Spinal cord (tissue), 10 donors: ENCODE data around the gene MSMO1. TPM values are rescaled to one million over a fixed set of nuclear protein-coding genes. Genes with fewer than 3 reads are reported as not detected.
A peak's percentile ranks its signal among the peaks of the same experiment; 100 is the strongest.

ENCODE experiments used
- DNase-seq, 6 donors: peaks; one replicate each; pipeline versions ENCODE4 v3.0.0 to v3.0.0-alpha.2; 2013 to 2015; ENCODE audit warnings: low spot score in 6 of 6, low read depth in 4 of 6
- H3K27ac ChIP-seq: one replicate; pipeline ENCODE4 v1.5.1; 2013; ENCODE audit warnings: low read depth, low read length, control low read depth
- H3K27me3 ChIP-seq: one replicate; pipeline ENCODE4 v1.6.1; 2013; ENCODE audit warnings: low read length; ENCODE audit not compliant: control insufficient read depth, insufficient read depth
- H3K36me3 ChIP-seq: one replicate; pipeline ENCODE4 v1.6.1; 2013; ENCODE audit warnings: low read length; ENCODE audit not compliant: control insufficient read depth, insufficient read depth
- H3K4me1 ChIP-seq: one replicate; pipeline ENCODE4 v1.6.1; 2013; ENCODE audit warnings: low read length; ENCODE audit not compliant: control insufficient read depth, insufficient read depth
- H3K4me3 ChIP-seq: one replicate; pipeline ENCODE4 v1.5.1; 2013; ENCODE audit warnings: low read depth, low read length, control low read depth
- H3K9me3 ChIP-seq: one replicate; pipeline ENCODE4 v1.6.1; 2013; ENCODE audit warnings: low read length; ENCODE audit not compliant: control insufficient read depth, insufficient read depth
- WGBS: methylation state at CpG from one replicate; pipeline ENCODE4 v1.1.5; 2013; ENCODE audit warnings: missing lambda C conversion rate; ENCODE audit not compliant: insufficient coverage; 5-methylcytosine and 5-hydroxymethylcytosine counted together
- polyA plus RNA-seq, 2 donors: library from polyadenylated mRNA; unstranded; fragments of 120-200 nt; gene quantifications; one replicate each; pipeline ENCODE4 v1.2.1, GENCODE V29; 2013; ENCODE audit not compliant: insufficient read length in 2 of 2
- total RNA-seq, 2 donors: library from RNA; depleted of rRNA in 1 of 2; stranded (reverse); fragments of 120-200 nt in 1 of 2; fragments of >200 nt in 1 of 2; gene quantifications; one replicate each; pipeline versions ENCODE4 v1.2.3 to v1.2.4, GENCODE V29; 2013 to 2014
- donor health status: healthy.

Gene MSMO1
- total and polyA plus RNA-seq, 4 donors, result 129 to 500 (median 184) TPM

- H3K9me3 ChIP-seq, result no peaks in the 10 kb centered on the region
- H3K27ac ChIP-seq, result no peak overlapping the region
- DNase-seq, result no peak
- H3K4me3 ChIP-seq, result no peak overlapping the region
- no peaks in the 10 kb centered on the region for H3K27me3 ChIP-seq
- WGBS, result no CpG with 5 or more reads among the region's 2 CpGs
- peaks cover 11% of the 10 kb centered on the region for H3K36me3 ChIP-seq
- peaks cover 3% of the 10 kb centered on the region for H3K4me1 ChIP-seq
Observed at GRCh38 chr4:165293927-165294649, 33.4 kb upstream of the MSMO1 start.

- Histone ChIP-seq H3K36me3 (peaks cover 11% of the 10 kb centered on the region), H3K4me3 (no peak overlapping the region), H3K27ac (no peak overlapping the region), H3K27me3 (no peaks in the 10 kb centered on the region), H3K4me1 (peaks cover 3% of the 10 kb centered on the region), H3K9me3 (no peaks in the 10 kb centered on the region)
- no peak for DNase-seq
- WGBS, result 20% methylated on average over 2 of the region's 5 CpGs
Observed at GRCh38 chr4:165294907-165295306, 32.6 kb upstream of the MSMO1 start.

GRCh38 chr4:165297626-165298025 is 29.8 kb upstream of the MSMO1 start:
- no peak for DNase-seq
- no peak overlapping the region for H3K4me3 ChIP-seq
- 100% methylated on average over 6 of the region's 8 CpGs for WGBS
- no peak overlapping the region for H3K27ac ChIP-seq
- no peaks in the 10 kb centered on the region for H3K9me3 ChIP-seq
- H3K36me3 ChIP-seq, result peaks cover 11% of the 10 kb centered on the region
- peaks cover 3% of the 10 kb centered on the region for H3K4me1 ChIP-seq
- no peaks in the 10 kb centered on the region for H3K27me3 ChIP-seq

GRCh38 chr4:165299399-165300060 is 27.9 kb upstream of the MSMO1 start:
- Histone ChIP-seq H3K9me3 (no peaks in the 10 kb centered on the region), H3K27ac (no peak overlapping the region), H3K27me3 (no peaks in the 10 kb centered on the region), H3K4me3 (no peak overlapping the region), H3K36me3 (peaks cover 11% of the 10 kb centered on the region), H3K4me1 (peaks cover 3% of the 10 kb centered on the region)
- no peak for DNase-seq
- WGBS, result no CpG with 5 or more reads among the region's 5 CpGs

- H3K4me1 ChIP-seq, result no peaks in the 10 kb centered on the region
- H3K4me3 ChIP-seq, result no peak overlapping the region
- H3K9me3 ChIP-seq, result no peaks in the 10 kb centered on the region
- H3K36me3 ChIP-seq, result peaks cover 8% of the 10 kb centered on the region
- no CpG with 5 or more reads among the region's 1 CpG for WGBS
- H3K27me3 ChIP-seq, result no peaks in the 10 kb centered on the region
- H3K27ac ChIP-seq, result no peak overlapping the region
- DNase-seq, result no peak
Observed at GRCh38 chr4:165301833-165302232, 25.6 kb upstream of the MSMO1 start.

- no CpG with 5 or more reads among the region's 1 CpG for WGBS
- H3K27me3 ChIP-seq, result no peaks in the 10 kb centered on the region
- no peak overlapping the region for H3K4me3 ChIP-seq
- H3K36me3 ChIP-seq, result peaks cover 6% of the 10 kb centered on the region
- no peaks in the 10 kb centered on the region for H3K4me1 ChIP-seq
- no peak for DNase-seq
- no peaks in the 10 kb centered on the region for H3K9me3 ChIP-seq
- H3K27ac ChIP-seq, result no peak overlapping the region
Observed at GRCh38 chr4:165302658-165303057, 24.8 kb upstream of the MSMO1 start.

GRCh38 chr4:165308166-165308565 is 19.3 kb upstream of the MSMO1 start:
- H3K27ac ChIP-seq, result no peak overlapping the region
- no peaks in the 10 kb centered on the region for H3K27me3 ChIP-seq
- H3K4me3 ChIP-seq, result no peak overlapping the region
- H3K4me1 ChIP-seq, result no peaks in the 10 kb centered on the region
- no CpG with 5 or more reads among the region's 1 CpG for WGBS
- no peak for DNase-seq
- H3K9me3 ChIP-seq, result no peaks in the 10 kb centered on the region
- H3K36me3 ChIP-seq, result peaks cover 2% of the 10 kb centered on the region

GRCh38 chr4:165308606-165309005 is 18.9 kb upstream of the MSMO1 start:
- Histone ChIP-seq H3K4me3 (no peak overlapping the region), H3K4me1 (no peaks in the 10 kb centered on the region), H3K27me3 (no peaks in the 10 kb centered on the region), H3K9me3 (no peaks in the 10 kb centered on the region), H3K36me3 (peaks cover 2% of the 10 kb centered on the region), H3K27ac (no peak overlapping the region)
- WGBS, result 93% methylated on average over 1 of the region's 2 CpGs
- no peak for DNase-seq

GRCh38 chr4:165309456-165309855 is 18.0 kb upstream of the MSMO1 start:
- H3K9me3 ChIP-seq, result no peaks in the 10 kb centered on the region
- H3K36me3 ChIP-seq, result peaks cover 2% of the 10 kb centered on the region
- no CpG with 5 or more reads among the region's 4 CpGs for WGBS
- no peaks in the 10 kb centered on the region for H3K4me1 ChIP-seq
- H3K4me3 ChIP-seq, result no peak overlapping the region
- no peaks in the 10 kb centered on the region for H3K27me3 ChIP-seq
- H3K27ac ChIP-seq, result no peak overlapping the region
- DNase-seq, result peak in 1 of 6 donors; percentile 50

- no peaks in the 10 kb centered on the region for H3K4me1 ChIP-seq
- WGBS, result no CpG with 5 or more reads among the region's 2 CpGs
- no peak overlapping the region for H3K27ac ChIP-seq
- peaks cover 2% of the 10 kb centered on the region for H3K36me3 ChIP-seq
- no peak for DNase-seq
- H3K4me3 ChIP-seq, result no peak overlapping the region
- H3K9me3 ChIP-seq, result no peaks in the 10 kb centered on the region
- no peaks in the 10 kb centered on the region for H3K27me3 ChIP-seq
Observed at GRCh38 chr4:165312506-165312905, 15.0 kb upstream of the MSMO1 start.
